ENCODE data around the gene PSORS1C1.

GRCh38 chr6:31154436-31154835 lies 39.8 kb downstream of the PSORS1C1 start:
- TF ChIP-seq, protein P1, sequence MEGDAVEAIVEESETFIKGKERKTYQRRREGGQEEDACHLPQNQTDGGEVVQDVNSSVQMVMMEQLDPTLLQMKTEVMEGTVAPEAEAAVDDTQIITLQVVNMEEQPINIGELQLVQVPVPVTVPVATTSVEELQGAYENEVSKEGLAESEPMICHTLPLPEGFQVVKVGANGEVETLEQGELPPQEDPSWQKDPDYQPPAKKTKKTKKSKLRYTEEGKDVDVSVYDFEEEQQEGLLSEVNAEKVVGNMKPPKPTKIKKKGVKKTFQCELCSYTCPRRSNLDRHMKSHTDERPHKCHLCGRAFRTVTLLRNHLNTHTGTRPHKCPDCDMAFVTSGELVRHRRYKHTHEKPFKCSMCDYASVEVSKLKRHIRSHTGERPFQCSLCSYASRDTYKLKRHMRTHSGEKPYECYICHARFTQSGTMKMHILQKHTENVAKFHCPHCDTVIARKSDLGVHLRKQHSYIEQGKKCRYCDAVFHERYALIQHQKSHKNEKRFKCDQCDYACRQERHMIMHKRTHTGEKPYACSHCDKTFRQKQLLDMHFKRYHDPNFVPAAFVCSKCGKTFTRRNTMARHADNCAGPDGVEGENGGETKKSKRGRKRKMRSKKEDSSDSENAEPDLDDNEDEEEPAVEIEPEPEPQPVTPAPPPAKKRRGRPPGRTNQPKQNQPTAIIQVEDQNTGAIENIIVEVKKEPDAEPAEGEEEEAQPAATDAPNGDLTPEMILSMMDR (conservative IDR thresholded peaks at IDR 0.05), result no peak
- TF ChIP-seq ZFX (IDR thresholded peaks at IDR 0.05), result no peak
